22Rv1 (cell line): ENCODE measurements around the gene AFP.

Source experiments
- H3K27ac ChIP-seq: fragments of 450-650 bp; 2 replicates; pipeline ENCODE4 v1.5.1; 2017
- ZFX ChIP-seq: fragments of 450-650 bp; IDR thresholded peaks from 2 replicates; pipeline ENCODE4 v1.6.1; 2017; ENCODE audit warnings: antibody characterized with exemption, borderline replicate concordance
- TF ChIP-seq, protein P1 (sequence below): fragments of 450-650 bp; IDR thresholded peaks from 2 replicates; pipeline ENCODE4 v1.5.1; 2017; ENCODE audit warnings: mild to moderate bottlenecking

Gene AFP

DNA sequence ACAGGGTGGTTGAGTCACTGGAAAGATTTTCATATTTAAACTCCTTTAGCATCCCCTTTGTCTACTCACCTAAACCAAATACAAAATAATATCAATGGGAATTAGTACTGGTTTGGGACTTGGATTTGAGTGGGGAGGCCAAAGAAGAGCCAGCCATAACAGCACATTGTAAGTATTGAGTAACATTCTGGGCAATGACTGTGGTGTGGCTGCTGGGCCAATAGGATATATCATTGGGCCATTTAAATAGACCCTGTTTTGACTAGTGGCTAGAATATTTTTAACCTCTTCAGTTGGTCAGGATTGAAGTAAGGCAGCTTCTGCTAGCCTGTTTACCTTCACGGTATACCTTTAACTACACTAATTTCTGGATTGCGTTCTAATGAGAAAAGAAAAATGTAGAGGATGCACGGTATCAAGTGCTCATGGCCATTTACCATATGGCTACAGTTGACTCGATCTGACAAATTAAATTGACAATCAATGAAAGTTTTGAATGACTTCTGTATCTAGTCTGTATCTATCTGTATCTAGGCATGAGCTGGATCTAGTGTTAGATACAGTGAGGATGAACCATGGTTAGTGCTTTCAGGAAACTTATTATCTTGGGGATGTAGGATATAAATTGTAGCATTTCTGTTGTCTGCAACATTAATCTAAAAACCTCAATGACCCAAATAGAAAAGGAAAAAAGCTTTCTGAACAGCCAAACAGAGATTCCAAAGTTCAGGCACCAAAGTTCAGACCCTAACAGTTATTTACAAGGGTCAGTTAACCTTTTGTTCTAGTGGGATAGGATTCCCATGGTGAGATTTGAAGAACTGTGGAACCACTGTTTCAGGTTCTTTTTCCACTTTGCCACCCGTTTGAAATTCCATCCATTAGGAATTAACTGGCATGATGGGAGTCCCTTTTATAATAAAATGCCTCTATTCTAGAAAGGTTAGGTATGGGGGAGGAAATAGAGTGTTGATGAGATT lies 38.7 kb upstream of the AFP start:
- H3K27ac ChIP-seq = no peak overlapping the region
- no peak for TF ChIP-seq ZFX
- TF ChIP-seq, protein P1, sequence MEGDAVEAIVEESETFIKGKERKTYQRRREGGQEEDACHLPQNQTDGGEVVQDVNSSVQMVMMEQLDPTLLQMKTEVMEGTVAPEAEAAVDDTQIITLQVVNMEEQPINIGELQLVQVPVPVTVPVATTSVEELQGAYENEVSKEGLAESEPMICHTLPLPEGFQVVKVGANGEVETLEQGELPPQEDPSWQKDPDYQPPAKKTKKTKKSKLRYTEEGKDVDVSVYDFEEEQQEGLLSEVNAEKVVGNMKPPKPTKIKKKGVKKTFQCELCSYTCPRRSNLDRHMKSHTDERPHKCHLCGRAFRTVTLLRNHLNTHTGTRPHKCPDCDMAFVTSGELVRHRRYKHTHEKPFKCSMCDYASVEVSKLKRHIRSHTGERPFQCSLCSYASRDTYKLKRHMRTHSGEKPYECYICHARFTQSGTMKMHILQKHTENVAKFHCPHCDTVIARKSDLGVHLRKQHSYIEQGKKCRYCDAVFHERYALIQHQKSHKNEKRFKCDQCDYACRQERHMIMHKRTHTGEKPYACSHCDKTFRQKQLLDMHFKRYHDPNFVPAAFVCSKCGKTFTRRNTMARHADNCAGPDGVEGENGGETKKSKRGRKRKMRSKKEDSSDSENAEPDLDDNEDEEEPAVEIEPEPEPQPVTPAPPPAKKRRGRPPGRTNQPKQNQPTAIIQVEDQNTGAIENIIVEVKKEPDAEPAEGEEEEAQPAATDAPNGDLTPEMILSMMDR = no peak

DNA sequence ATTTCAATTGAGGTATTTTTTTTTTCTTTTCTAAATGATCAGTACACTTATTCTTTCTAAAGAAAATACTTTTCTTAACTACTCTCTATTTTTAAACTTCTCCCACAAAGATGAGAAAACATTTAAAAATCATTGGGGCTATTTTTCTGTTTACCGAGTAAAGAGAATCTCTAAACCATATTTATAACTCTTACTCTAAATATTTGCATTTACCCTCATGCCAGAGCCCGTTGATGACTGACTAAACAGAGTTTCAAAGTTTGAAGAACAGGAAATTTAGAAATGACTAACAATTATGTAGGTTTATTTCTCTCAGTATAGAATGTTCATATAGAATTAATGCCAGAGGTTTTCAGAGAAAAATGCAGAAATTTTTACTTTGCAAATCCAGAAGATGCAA lies 34.6 kb upstream of the AFP start:
- no peak for TF ChIP-seq ZFX
- TF ChIP-seq, protein P1 = no peak

DNA sequence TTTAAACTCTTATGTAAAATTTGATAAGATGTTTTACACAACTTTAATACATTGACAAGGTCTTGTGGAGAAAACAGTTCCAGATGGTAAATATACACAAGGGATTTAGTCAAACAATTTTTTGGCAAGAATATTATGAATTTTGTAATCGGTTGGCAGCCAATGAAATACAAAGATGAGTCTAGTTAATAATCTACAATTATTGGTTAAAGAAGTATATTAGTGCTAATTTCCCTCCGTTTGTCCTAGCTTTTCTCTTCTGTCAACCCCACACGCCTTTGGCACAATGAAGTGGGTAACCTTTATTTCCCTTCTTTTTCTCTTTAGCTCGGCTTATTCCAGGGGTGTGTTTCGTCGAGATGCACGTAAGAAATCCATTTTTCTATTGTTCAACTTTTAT lies 32.0 kb upstream of the AFP start, which contains the start of gene ALB:
Gene ALB, plus strand, starts transcription at position 246 of the 400 bp plus-strand sequence. Its CDS starts 41 bp downstream, at position 287.
- no peak for TF ChIP-seq ZFX
- peak within 1 kb of the TSS; percentile 71 for H3K27ac ChIP-seq

More for the DNA sequence above, 34.6 kb upstream of the AFP start:
- peak overlapping the region; percentile 71 for H3K27ac ChIP-seq

DNA sequence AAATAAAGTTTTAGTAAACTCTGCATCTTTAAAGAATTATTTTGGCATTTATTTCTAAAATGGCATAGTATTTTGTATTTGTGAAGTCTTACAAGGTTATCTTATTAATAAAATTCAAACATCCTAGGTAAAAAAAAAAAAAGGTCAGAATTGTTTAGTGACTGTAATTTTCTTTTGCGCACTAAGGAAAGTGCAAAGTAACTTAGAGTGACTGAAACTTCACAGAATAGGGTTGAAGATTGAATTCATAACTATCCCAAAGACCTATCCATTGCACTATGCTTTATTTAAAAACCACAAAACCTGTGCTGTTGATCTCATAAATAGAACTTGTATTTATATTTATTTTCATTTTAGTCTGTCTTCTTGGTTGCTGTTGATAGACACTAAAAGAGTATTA lies 31.6 kb upstream of the AFP start:
- peak overlapping the region; percentile 71 for H3K27ac ChIP-seq
- TF ChIP-seq, protein P1 = no peak
- no peak for TF ChIP-seq ZFX

DNA sequence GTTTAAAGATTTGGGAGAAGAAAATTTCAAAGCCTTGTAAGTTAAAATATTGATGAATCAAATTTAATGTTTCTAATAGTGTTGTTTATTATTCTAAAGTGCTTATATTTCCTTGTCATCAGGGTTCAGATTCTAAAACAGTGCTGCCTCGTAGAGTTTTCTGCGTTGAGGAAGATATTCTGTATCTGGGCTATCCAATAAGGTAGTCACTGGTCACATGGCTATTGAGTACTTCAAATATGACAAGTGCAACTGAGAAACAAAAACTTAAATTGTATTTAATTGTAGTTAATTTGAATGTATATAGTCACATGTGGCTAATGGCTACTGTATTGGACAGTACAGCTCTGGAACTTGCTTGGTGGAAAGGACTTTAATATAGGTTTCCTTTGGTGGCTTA lies 30.9 kb upstream of the AFP start:
- TF ChIP-seq ZFX = no peak
- TF ChIP-seq, protein P1 = no peak
- H3K27ac ChIP-seq = peak overlapping the region; percentile 71

DNA sequence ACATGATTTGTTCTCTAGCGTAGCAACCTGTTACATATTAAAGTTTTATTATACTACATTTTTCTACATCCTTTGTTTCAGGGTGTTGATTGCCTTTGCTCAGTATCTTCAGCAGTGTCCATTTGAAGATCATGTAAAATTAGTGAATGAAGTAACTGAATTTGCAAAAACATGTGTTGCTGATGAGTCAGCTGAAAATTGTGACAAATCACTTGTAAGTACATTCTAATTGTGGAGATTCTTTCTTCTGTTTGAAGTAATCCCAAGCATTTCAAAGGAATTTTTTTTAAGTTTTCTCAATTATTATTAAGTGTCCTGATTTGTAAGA lies 29.5 kb upstream of the AFP start:
- no peak for TF ChIP-seq ZFX
- TF ChIP-seq, protein P1 = no peak
- H3K27ac ChIP-seq = peak overlapping the region; percentile 19; the same call in 1 of the 2 replicates

DNA sequence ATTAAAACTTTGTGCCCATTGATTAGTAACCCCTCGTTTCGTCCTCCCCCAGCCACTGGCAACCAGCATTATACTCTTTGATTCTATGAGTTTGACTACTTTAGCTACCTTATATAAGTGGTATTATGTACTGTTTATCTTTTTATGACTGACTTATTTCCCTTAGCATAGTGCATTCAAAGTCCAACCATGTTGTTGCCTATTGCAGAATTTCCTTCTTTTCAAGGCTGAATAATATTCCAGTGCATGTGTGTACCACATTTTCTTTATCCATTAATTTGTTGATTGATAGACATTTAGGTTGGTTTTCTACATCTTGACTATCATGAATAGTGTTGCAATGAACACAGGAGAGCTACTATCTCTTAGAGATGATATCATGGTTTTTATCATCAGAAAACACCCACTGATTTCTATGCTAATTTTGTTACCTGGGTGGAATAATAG lies 28.8 kb upstream of the AFP start:
- TF ChIP-seq, protein P1 = no peak
- no peak for TF ChIP-seq ZFX
- no peak overlapping the region for H3K27ac ChIP-seq
